ENCODE data around the gene LRRTM4.
"Not testable (repeated sequence)": the region's sequence is repeated elsewhere in the genome, so short reads cannot be mapped to it uniquely, and the experiment has no call there.

Gene LRRTM4

GRCh38 chr2:77169426-77169825 is 352.8 kb downstream of the LRRTM4 start:
- DNase-seq (ENCODE audit: low read depth, low spot score), result no peak

- DNase-seq (ENCODE audit: low read depth, low spot score), result not testable (repeated sequence)
Measured at GRCh38 chr2:77164021-77164420, 358.2 kb downstream of the LRRTM4 start.

GRCh38 chr2:77161009-77161408 is 361.2 kb downstream of the LRRTM4 start:
- DNase-seq (ENCODE audit: low read depth, low spot score), result no peak

- no peak for DNase-seq (ENCODE audit: low read depth, low spot score)
Measured at GRCh38 chr2:77156599-77156998, 365.6 kb downstream of the LRRTM4 start.

- DNase-seq (ENCODE audit: low read depth, low spot score), result no peak
Measured at GRCh38 chr2:77155511-77155910, 366.7 kb downstream of the LRRTM4 start.

GRCh38 chr2:77149565-77149964 is 372.6 kb downstream of the LRRTM4 start:
- DNase-seq (ENCODE audit: low read depth, low spot score), result no peak

GRCh38 chr2:77147153-77147552 is 375.0 kb downstream of the LRRTM4 start:
- DNase-seq (ENCODE audit: low read depth, low spot score), result no peak

- DNase-seq (ENCODE audit: low read depth, low spot score), result no peak
Measured at GRCh38 chr2:77144772-77145171, 377.4 kb downstream of the LRRTM4 start.

GRCh38 chr2:77142141-77142540 is 380.0 kb downstream of the LRRTM4 start:
- DNase-seq (ENCODE audit: low read depth, low spot score), result no peak

GRCh38 chr2:77128479-77128878 is 393.7 kb downstream of the LRRTM4 start:
- DNase-seq (ENCODE audit: low read depth, low spot score), result not testable (repeated sequence)

- DNase-seq (ENCODE audit: low read depth, low spot score), result no peak
Measured at GRCh38 chr2:77127345-77127744, 394.8 kb downstream of the LRRTM4 start.

GRCh38 chr2:77121518-77121917 is 400.7 kb downstream of the LRRTM4 start:
- no peak for DNase-seq (ENCODE audit: low read depth, low spot score)

GRCh38 chr2:77119333-77119732 is 402.8 kb downstream of the LRRTM4 start:
- no peak for DNase-seq (ENCODE audit: low read depth, low spot score)

GRCh38 chr2:77108915-77109314 is 413.3 kb downstream of the LRRTM4 start:
- DNase-seq (ENCODE audit: low read depth, low spot score), result no peak

GRCh38 chr2:77105008-77105407 is 417.2 kb downstream of the LRRTM4 start:
- no peak for DNase-seq (ENCODE audit: low read depth, low spot score)

GRCh38 chr2:77104554-77104953 is 417.6 kb downstream of the LRRTM4 start:
- DNase-seq (ENCODE audit: low read depth, low spot score), result no peak

- DNase-seq (ENCODE audit: low read depth, low spot score), result no peak
Measured at GRCh38 chr2:77102927-77103326, 419.2 kb downstream of the LRRTM4 start.

GRCh38 chr2:77101796-77102452 is 420.3 kb downstream of the LRRTM4 start:
- DNase-seq (ENCODE audit: low read depth, low spot score), result no peak

GRCh38 chr2:77099961-77100360 is 422.2 kb downstream of the LRRTM4 start:
- DNase-seq (ENCODE audit: low read depth, low spot score), result no peak

GRCh38 chr2:77095525-77095924 is 426.7 kb downstream of the LRRTM4 start:
- DNase-seq (ENCODE audit: low read depth, low spot score), result not testable (repeated sequence)

GRCh38 chr2:77095096-77095495 is 427.1 kb downstream of the LRRTM4 start:
- DNase-seq (ENCODE audit: low read depth, low spot score), result no peak

GRCh38 chr2:77088424-77088823 is 433.8 kb downstream of the LRRTM4 start:
- not testable (repeated sequence) for DNase-seq (ENCODE audit: low read depth, low spot score)

- no peak for DNase-seq (ENCODE audit: low read depth, low spot score)
Measured at GRCh38 chr2:77087987-77088414, 434.2 kb downstream of the LRRTM4 start.

GRCh38 chr2:77086478-77086877 is 435.7 kb downstream of the LRRTM4 start:
- DNase-seq (ENCODE audit: low read depth, low spot score), result no peak

Measured in brain pericyte (primary cell).